Epithelial cell of esophagus (primary cell): ENCODE measurements around the gene LRRC47.

Experiments used
- DNase-seq: peaks from one replicate; pipeline ENCODE4 v3.0.0; 2010; ENCODE audit warnings: low read depth
- H3K4me3 ChIP-seq: 2 replicates; pipeline ENCODE4 v1.5.1; 2011; ENCODE audit warnings: mild to moderate bottlenecking, low read length, control low read depth
- CTCF ChIP-seq: IDR thresholded peaks from 2 replicates; pipeline ENCODE4 v1.5.1; 2011; ENCODE audit warnings: low read depth, mild to moderate bottlenecking, low read length, control low read depth, inconsistent platforms; ENCODE audit not compliant: insufficient read depth; ENCODE audit errors: missing control alignments

Gene LRRC47

DNA sequence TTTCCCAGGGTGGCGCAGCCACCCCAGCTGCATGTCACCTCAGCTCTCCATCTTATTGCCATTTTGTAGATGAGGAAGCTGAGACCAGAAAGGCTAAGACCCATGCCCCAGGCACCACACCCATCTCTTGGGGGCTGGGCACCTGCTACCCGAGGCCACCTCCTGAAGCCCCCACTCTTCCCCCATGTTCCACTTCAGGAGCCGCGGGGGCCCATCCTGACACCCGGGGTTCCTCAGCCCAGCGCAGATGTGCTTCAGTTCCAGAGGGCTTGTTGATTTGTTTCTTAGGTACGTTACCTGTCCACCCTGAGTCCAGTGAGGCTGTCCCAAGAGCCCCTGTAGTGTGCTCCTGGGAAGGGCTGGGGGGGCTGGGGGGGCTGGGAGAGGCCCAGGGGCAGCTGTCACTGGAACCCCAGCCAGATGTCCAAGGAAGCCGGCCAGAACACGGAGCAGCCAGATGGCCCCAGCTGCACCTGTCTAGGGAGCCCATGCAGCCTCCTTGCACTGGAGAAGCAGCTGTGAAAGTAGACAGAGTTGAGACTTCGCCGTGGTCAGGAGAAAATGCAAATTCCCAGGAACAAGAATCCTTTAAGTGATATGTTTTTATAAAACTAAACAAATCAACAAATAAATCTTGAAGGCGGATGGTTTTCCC, 61.1 kb downstream of the LRRC47 start:
- no peak overlapping the region for H3K4me3 ChIP-seq
- TF ChIP-seq CTCF = no peak
- no peak for DNase-seq

- no peak for TF ChIP-seq CTCF
- no peak for DNase-seq
Measured at GRCh38 chr1:3734602-3735001, 61.7 kb downstream of the LRRC47 start.

GRCh38 chr1:3733883-3734589, 62.3 kb downstream of the LRRC47 start:
- peak; percentile 25 for DNase-seq
- TF ChIP-seq CTCF = no peak
- H3K4me3 ChIP-seq = no peak overlapping the region

More at GRCh38 chr1:3734602-3735001, 61.7 kb downstream of the LRRC47 start:
- no peak overlapping the region for H3K4me3 ChIP-seq

DNA sequence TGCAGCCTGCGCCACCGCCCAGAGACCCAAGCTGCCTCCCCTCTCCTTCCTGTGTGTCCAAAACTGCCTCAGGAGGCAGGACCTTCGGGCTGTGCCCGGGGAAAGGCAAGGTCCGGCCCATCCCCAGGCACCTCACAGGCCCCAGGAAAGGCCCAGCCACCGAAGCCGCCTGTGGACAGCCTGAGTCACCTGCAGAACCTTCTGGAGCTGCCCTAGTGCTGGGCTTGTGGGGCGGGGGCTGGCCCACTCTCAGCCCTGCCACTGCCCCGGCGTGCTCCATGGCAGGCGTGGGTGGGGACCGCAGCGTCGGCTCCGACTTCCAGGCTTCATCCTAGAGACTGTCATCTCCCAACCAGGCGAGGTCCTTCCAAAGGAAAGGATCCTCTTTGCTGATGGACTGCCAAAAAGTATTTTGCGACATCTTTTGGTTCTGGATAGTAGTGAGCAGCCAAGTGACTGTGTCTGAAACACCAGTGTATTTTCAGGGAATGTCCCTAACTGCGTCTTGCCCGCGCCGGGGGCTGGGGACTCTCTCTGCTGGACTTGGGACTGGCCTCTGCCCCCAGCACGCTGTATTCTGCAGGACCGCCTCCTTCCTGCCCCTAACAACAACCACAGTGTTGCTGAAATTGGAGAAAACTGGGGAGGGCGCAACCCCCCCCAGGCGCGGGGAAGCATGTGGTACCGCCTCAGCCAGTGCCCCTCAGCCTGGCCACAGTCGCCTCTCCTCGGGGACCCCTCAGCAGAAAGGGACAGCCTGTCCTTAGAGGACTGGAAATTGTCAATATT, 63.0 kb downstream of the LRRC47 start:
- no peak for TF ChIP-seq CTCF
- no peak for DNase-seq
- H3K4me3 ChIP-seq = no peak overlapping the region

DNA sequence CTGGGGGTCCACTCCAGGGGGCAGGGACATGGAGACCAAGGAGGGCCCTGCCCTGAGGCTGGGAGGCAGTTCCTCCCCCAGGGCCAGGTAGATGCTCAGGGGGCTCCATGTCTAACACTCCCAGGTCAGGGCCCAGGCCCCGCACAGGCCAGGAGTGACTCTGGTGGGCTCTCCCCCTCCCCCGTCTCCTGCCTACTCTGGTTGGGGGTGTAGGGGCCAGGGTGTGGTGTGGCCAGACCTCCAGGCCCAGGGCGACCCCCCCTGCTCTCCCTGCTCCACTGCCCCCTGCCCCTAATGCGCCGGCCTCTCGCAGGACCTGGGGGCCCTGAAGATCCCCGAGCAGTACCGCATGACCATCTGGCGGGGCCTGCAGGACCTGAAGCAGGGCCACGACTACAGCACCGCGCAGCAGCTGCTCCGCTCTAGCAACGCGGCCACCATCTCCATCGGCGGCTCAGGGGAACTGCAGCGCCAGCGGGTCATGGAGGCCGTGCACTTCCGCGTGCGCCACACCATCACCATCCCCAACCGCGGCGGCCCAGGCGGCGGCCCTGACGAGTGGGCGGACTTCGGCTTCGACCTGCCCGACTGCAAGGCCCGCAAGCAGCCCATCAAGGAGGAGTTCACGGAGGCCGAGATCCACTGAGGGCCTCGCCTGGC, 63.7 kb downstream of the LRRC47 start:
- TF ChIP-seq CTCF = no peak
- no peak for DNase-seq
- H3K4me3 ChIP-seq = no peak overlapping the region

GRCh38 chr1:3731583-3732433, 64.5 kb downstream of the LRRC47 start:
- DNase-seq = no peak
- no peak for TF ChIP-seq CTCF
- H3K4me3 ChIP-seq = no peak overlapping the region
